ENCODE results near the gene ZNF443.

DNA sequence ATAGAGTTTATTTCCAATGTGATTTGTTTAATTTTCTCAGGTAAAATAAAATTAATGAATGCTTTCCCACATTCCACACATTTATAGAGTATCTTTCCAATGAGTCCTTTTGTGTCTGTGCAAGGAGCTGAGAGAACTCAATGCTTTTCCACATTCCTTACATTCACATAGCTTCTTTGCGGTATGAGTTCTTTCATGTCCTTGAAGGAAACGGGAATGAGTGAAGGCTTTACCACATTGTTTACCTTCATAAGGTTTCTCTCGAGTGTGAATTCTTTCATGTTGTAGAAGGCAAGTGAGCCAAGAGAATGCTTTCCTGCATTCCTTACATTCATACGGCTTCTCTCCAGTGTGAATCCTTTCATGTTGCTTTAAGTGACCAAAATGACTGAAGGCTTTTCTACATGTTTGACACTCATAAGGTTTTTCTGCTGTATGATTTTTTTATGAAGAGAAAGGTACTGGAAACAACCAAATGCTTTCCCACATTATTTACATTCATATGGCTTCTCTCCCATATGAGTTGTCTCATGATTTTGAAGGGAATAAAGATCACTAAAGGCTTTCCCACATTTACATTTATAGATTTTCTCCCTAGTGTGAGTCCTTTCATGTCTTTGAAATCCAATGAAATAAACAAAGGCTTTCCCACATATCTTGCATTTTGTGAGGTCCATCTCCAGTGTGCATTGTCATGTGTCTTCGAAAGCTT is 60.9 kb downstream of the ZNF443 start:
- TF ChIP-seq POLR2AphosphoS5 (IDR thresholded peaks at IDR 0.05; ENCODE audit: low read depth, low read length) (no peak), SIN3A (IDR thresholded peaks at IDR 0.05; ENCODE audit: borderline replicate concordance, insufficient read depth, low read length) (no peak), TAF1 (IDR thresholded peaks at IDR 0.05; ENCODE audit: borderline replicate concordance, insufficient read depth, low read length) (no peak)
- TF ChIP-seq, protein P1, sequence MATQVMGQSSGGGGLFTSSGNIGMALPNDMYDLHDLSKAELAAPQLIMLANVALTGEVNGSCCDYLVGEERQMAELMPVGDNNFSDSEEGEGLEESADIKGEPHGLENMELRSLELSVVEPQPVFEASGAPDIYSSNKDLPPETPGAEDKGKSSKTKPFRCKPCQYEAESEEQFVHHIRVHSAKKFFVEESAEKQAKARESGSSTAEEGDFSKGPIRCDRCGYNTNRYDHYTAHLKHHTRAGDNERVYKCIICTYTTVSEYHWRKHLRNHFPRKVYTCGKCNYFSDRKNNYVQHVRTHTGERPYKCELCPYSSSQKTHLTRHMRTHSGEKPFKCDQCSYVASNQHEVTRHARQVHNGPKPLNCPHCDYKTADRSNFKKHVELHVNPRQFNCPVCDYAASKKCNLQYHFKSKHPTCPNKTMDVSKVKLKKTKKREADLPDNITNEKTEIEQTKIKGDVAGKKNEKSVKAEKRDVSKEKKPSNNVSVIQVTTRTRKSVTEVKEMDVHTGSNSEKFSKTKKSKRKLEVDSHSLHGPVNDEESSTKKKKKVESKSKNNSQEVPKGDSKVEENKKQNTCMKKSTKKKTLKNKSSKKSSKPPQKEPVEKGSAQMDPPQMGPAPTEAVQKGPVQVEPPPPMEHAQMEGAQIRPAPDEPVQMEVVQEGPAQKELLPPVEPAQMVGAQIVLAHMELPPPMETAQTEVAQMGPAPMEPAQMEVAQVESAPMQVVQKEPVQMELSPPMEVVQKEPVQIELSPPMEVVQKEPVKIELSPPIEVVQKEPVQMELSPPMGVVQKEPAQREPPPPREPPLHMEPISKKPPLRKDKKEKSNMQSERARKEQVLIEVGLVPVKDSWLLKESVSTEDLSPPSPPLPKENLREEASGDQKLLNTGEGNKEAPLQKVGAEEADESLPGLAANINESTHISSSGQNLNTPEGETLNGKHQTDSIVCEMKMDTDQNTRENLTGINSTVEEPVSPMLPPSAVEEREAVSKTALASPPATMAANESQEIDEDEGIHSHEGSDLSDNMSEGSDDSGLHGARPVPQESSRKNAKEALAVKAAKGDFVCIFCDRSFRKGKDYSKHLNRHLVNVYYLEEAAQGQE (IDR thresholded peaks at IDR 0.05; ENCODE audit: insufficient read depth in 1 of 2, low read depth in 2 of 2, low read length in 2 of 2), result no peak

All from PFSK-1 (cell line).